ENCODE measurements around the gene CCL7. TPM values are rescaled to one million over a fixed set of nuclear protein-coding genes. Genes with fewer than 3 reads are reported as not detected.

The CCL7 gene
- polyA plus RNA-seq, 1 experiment = 0.87 TPM

DNA sequence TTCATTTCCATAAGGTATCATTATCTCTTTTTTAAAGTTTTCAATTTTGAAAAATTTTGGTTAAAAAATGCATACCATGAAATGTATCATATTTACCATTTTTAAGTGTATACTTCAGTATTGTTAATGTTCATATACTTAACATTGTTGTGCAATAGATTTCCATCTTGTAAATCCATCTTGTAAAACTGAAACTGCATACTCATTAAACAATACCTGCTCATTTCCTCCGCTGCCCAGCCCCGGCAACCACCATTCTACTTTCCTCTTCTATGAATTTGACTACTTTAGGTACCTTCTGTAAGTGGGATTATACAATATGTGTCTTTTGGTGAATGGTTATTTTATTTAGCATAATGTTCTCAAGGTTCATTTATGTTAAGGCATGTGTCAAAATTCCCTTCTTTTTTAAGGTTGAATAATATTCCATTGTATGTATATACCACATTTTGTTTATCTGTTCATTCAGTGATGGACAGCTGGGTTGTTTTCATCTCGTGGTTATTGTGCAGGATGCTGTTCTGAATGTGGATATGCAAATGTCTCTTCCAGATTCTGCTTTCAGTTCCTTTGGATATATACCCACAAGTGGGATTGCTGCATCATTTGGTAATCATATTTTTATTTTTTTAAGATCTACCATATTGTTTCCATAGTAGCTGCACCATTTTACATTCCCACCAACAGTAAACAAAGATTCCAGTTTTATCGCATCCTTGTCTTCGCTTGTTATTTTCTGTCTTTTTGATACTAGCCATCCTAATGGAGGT is 8.3 kb upstream of the CCL7 start:
- Histone ChIP-seq H3K27me3 (ENCODE audit: control insufficient read depth, insufficient read depth, low read length) (no peaks in the 10 kb centered on the region), H3K4me3 (ENCODE audit: low read depth, low read length) (no peak overlapping the region), H3K36me3 (ENCODE audit: control insufficient read depth, insufficient read depth, low read length) (no peaks in the 10 kb centered on the region)
- POLR2A ChIA-PET = no interaction called here
- no peak for DNase-seq (ENCODE audit: low read depth)
- CTCF ChIA-PET = no interaction called here
- no peak for TF ChIP-seq CTCF (IDR thresholded peaks at IDR 0.05; ENCODE audit: insufficient read depth, low read depth, low read length)

- ChIA-PET CTCF (interaction anchor here (0.8 to 1.5 kb wide), 3 partner anchors 9 to 95 kb away, joined by 3 to 7 read pairs (median 3); no protein-coding TSS in a partner anchor), POLR2A (no interaction called here)
- no peak for DNase-seq (ENCODE audit: low read depth)
- Histone ChIP-seq H3K27me3 (ENCODE audit: control insufficient read depth, insufficient read depth, low read length) (no peaks in the 10 kb centered on the region), H3K36me3 (ENCODE audit: control insufficient read depth, insufficient read depth, low read length) (no peaks in the 10 kb centered on the region), H3K4me3 (ENCODE audit: low read depth, low read length) (no peak overlapping the region)
- no peak for TF ChIP-seq CTCF (IDR thresholded peaks at IDR 0.05; ENCODE audit: insufficient read depth, low read depth, low read length)
Observed at GRCh38 chr17:34265711-34266110, 4.3 kb upstream of the CCL7 start.

DNA sequence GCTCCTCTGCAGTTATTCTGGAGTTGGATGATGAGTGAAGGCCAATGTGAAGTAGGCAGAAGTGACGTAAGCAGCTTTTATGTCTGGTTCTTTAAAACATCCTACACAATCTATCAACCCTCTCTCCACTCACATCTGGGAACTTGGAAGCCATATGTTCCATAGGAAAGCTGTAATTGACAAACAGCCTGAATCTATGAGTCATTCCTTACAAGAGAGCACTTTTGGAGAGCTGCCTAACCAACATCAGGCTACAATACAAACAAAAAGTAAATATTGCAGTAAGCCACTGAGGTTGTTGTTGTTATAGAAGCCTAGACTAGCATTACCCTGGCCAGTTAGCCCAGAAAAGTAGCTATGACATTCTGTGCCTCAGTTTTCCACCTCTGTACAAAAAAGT is 5.9 kb downstream of the CCL7 start:
- no peak for TF ChIP-seq CTCF (IDR thresholded peaks at IDR 0.05; ENCODE audit: insufficient read depth, low read depth, low read length)
- CTCF ChIA-PET = interaction anchor here (0.8 to 2.3 kb wide), 6 partner anchors 10 to 86 kb away, joined by 3 to 9 read pairs (median 5); partner anchors contain the start of genes CCL1, CCL11 and CCL2
- POLR2A ChIA-PET = no interaction called here
- Histone ChIP-seq H3K36me3 (ENCODE audit: control insufficient read depth, insufficient read depth, low read length) (no peaks in the 10 kb centered on the region), H3K4me3 (ENCODE audit: low read depth, low read length) (no peak overlapping the region), H3K27me3 (ENCODE audit: control insufficient read depth, insufficient read depth, low read length) (peaks cover 2% of the 10 kb centered on the region; the same call in 1 of the 2 replicates)
- DNase-seq (ENCODE audit: low read depth) = peak; percentile 84

DNA sequence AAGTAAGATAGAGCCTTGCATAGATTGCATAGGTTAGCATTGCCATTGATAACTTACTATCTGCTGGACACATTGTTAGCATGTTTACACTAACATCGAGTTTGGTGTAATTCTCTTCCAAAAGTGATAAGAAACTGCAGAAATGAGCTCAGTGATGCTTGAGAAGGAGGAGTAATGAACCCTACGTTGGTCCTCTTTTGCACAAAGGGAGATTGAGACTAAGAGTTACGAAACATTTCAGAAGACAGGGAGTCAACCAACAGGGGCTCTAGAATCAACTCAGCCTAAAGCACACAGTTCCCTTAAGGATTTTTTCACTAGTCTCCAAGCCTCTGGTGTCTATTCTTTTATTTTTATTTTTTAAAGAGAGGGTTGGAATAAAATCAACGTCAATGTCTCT is 6.8 kb downstream of the CCL7 start:
- ChIA-PET POLR2A (no interaction called here), CTCF (interaction anchor here (2.0 to 2.3 kb wide), 2 partner anchors 9 to 85 kb away, joined by 7 to 9 read pairs; partner anchors contain the start of genes CCL1 and CCL11)
- 0 out of 2 replicates have a peak, but pooled peaks cover 2% of the 10 kb centered on the region for H3K27me3 ChIP-seq (ENCODE audit: control insufficient read depth, insufficient read depth, low read length)
- H3K36me3 ChIP-seq (ENCODE audit: control insufficient read depth, insufficient read depth, low read length) = no peaks in the 10 kb centered on the region
- TF ChIP-seq CTCF (IDR thresholded peaks at IDR 0.05; ENCODE audit: insufficient read depth, low read depth, low read length) = no peak
- H3K4me3 ChIP-seq (ENCODE audit: low read depth, low read length) = no peak overlapping the region
- DNase-seq (ENCODE audit: low read depth) = no peak

DNA sequence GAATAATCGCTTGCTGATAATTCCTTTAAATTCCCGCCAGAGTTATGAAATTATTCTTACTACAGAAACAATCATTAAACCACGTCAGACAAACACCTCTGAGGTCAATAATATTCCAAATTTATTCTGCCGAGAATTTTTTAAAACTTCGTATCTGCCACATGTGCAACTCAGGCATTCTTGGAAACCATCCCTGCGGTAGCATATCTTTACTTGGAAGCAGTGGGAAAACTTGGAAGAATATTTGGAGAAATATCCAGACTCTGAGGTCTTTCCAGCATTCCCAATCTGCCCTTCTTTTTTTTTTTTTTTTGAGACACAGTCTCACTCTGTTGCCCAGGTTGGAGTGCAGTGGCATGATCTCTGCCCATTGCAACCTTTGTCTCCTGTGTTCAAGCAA is 13.6 kb downstream of the CCL7 start:
- CTCF ChIA-PET = interaction anchor here (0.7 kb wide), 1 partner anchor 17 kb away, joined by 3 read pairs; no protein-coding TSS in a partner anchor
- POLR2A ChIA-PET = no interaction called here
- DNase-seq (ENCODE audit: low read depth) = no peak
- Histone ChIP-seq H3K27me3 (ENCODE audit: control insufficient read depth, insufficient read depth, low read length) (peaks cover 10% of the 10 kb centered on the region), H3K36me3 (ENCODE audit: control insufficient read depth, insufficient read depth, low read length) (no peaks in the 10 kb centered on the region), H3K4me3 (ENCODE audit: low read depth, low read length) (no peak overlapping the region)
- TF ChIP-seq CTCF (IDR thresholded peaks at IDR 0.05; ENCODE audit: insufficient read depth, low read depth, low read length) = no peak

All from BJ (cell line).